ENCODE measurements around the gene CABLES2.

Gene CABLES2, protein sequence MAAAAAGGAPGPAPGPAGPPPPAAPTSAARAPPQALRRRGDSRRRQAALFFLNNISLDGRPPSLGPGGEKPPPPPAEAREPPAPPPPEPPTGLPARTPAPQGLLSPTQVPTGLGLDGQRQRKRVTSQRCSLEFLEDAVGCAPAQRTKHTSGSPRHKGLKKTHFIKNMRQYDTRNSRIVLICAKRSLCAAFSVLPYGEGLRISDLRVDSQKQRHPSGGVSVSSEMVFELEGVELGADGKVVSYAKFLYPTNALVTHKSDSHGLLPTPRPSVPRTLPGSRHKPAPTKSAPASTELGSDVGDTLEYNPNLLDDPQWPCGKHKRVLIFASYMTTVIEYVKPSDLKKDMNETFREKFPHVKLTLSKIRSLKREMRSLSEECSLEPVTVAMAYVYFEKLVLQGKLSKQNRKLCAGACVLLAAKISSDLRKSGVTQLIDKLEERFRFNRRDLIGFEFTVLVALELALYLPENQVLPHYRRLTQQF

DNA sequence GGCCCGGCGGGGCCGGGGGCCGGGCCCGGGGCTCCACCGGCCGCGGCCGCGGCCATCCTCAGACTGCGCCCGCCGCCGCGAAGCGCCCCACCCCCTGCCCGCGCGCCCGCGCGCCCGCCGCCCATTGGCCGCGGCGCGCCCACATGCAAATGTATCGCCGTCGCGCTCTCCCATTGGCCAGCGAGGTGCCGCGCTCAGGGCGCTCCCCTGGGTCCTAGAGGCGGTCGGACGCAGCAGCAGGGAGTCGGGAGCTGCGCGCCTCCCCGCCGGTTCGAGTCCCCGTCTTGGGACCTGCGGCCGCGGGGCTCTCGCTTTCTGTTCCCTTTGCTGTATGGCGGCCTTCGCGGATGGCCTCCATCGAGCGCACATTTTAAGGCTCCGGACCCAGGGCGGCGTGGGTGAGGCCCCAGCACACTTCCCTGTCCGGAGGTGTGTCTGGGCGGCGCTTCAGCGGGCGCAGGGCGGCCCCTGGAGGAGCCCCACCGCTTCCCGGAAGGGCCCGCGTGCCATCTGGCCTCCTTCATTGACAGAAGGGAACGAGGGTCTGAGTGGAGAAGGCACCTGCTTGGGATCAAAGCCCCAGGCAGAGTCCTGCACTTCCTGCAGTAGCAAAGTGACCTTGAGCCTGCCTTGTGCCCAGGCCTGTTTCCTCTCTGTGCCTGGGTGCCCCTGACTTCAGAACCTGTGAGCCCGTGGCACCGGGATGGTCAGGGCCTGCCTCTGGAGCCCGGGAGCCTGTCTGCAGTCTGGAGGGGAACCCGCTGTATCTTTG, at the start of gene CABLES2:
Gene CABLES2 (minus strand): TSS at position 65 of the 772 bp plus-strand sequence. CDS start 9 bp downstream, at position 56.
- in situ Hi-C loops (cut with HindIII; ENCODE audit: low sequenced_read_pairs): no loop called here

DNA sequence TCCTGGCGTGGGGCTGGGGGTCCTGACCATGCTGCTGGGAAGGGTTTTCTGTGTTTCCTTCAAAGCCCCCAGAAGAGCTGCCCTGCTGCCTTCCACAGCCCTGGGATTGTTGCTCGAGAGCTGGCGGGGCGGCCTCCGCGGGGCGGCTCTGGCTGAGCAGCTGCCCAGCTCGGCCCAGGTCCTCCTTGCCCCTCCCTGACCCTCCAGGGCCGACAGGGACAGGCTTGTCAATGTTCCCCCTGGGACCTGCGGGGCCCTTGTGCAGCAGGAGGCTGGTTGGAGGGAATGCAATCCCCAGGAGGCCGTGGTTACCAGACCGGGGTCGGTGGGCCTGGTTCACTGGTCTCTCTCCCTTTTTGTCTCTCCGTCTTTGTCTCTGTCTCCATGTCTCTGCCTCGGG, 48.8 kb upstream of the CABLES2 start:
- in situ Hi-C loops (cut with HindIII; ENCODE audit: low sequenced_read_pairs): no loop called here

DNA sequence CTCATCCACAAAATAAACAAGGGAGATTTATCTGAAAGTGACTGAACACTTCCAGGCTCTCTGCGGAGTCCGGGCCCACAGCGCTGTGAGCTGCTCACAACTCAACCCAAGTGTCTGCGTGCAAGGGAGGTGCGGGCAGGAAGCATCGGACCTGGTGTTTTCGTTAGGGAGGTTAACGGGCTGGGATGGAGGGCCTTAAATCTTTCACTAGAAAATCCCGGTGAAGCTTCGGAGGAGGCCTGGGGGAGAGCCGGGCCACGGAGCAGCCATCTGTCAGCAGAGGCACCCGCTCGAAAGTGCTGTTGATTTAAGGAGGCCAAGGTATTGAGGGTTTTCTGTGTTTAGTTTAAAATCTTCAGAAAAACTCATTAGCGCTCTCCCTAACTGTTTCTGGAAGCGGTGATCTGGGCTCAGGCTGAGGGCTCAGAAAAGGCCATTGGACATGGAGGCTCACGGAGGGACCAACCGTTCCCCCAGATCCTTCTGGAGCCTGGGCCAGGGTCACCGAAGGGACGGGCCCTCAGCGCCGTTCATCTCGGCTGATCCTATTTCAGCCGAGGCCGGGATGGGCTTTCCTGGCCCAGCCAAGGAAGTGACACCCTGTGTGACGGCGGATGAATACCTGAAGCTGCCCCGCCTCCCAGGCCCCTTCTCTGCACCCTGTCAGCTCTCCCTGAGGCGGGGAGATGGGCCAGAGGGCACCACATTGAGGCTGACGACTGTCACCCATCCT, 48.0 kb upstream of the CABLES2 start:
- in situ Hi-C loops (cut with HindIII; ENCODE audit: low sequenced_read_pairs): no loop called here

DNA sequence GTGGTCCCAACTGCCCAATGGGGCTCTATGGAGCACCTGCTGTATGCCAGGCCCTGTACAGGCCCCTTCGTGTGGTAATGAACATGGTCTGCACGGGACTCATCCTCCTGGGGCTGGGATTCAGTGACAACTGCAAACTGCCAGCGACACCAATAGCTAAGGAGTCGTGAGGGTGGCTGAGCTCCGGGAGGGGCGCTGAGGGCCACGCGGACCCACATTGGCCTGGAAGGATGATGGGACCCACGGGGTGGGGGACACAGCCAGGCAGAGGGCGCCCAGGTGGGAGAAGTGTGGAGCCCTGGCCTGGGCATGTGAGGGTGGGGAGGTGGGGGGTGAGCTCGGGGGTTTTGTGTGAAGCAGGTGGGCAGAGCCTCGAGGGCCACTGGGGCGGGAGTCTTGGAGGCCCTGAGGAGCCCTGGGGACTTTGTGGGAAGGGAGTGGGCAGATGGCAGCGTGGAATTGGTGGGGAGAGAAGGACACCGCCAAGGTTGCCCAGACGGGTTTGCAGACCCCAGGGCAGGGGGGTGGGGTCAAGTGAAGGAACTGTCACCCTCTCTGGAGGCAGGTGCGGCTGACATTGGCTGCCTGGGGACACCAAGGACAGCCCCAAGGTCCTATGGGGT, 46.2 kb upstream of the CABLES2 start:
- in situ Hi-C loops (cut with HindIII; ENCODE audit: low sequenced_read_pairs): no loop called here

DNA sequence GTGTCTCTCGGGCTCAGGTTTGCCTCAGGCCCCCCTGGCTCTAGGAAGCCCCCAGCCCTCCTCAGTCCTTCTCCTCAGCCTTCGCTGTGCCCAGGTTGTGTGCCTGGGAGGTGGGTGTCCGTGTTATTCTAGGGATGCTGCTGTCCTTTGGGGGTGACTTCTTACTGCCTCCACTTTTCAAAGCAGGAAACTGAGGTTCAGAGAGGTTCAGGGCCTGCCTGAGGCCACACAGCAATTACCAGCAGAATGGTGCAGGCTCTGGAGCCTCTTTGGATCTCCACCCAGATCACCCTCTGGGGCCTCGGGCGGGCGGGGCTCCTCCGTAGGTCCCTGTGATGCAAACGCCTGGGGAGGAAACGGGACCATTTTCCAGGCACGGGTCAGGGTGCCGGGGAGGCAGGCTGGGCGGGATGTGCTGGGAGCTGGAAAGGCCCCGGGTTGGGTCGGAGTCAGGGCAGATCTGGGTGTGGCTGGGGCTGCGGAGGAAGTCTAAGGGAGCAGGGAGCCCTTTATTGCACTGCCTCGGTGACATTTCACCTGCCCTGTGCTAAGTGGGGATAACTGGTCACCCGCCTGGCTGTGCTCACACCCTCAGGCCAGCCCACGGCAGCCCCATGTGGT, 45.5 kb upstream of the CABLES2 start:
- in situ Hi-C loops (cut with HindIII; ENCODE audit: low sequenced_read_pairs): no loop called here

DNA sequence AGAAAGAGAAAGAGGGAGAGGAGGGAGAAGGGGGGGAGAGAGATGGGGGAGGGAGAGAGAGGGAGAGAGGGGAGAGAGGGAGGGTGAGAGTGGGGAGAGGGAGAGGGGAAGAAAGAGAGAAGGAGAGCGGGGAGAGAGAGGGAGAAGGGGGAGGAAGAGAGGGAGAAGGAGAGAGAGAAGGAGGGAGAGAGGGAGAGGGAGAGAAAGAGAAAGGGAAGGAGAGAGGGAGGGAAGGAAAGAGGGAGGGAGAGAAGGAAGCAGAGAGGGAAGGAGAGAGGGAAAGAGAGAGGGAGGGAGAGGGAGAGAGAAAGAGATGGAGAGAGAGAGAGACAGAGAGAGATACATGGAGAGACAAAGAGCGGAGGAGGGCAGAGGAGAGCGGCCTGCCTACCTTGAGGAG, 44.9 kb upstream of the CABLES2 start:
- in situ Hi-C loops (cut with HindIII; ENCODE audit: low sequenced_read_pairs): no loop called here

DNA sequence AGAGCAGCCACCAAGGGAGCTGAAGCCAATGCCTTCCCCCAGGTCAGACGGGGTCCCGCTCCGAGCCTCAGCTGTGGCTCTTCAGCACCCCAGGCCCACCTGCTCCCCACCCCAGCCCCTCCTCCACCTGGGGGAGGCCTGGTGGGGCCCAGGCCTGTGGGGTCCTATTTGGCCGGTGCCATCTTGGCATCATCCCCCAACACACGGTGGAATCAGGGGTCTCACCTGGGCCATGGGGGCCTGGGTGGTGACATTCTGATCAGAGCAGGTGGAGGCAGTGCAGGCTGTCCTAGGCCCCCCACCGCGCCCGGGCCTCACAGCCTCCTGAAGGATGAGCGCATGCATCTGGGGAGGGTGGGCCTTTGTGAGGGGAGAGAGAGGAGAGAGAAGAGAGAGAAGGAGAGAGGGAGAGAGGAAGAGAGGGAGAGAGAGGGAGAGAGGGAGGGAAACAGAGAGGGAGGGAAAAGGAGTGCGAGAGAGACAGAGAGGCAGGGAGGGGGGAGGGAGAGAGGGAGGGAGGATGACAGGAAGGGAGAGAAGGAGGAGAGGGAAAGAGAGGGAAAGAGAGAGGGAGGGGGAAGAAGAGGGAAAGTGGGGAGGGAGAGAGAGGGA, 44.2 kb upstream of the CABLES2 start:
- in situ Hi-C loops (cut with HindIII; ENCODE audit: low sequenced_read_pairs): no loop called here

DNA sequence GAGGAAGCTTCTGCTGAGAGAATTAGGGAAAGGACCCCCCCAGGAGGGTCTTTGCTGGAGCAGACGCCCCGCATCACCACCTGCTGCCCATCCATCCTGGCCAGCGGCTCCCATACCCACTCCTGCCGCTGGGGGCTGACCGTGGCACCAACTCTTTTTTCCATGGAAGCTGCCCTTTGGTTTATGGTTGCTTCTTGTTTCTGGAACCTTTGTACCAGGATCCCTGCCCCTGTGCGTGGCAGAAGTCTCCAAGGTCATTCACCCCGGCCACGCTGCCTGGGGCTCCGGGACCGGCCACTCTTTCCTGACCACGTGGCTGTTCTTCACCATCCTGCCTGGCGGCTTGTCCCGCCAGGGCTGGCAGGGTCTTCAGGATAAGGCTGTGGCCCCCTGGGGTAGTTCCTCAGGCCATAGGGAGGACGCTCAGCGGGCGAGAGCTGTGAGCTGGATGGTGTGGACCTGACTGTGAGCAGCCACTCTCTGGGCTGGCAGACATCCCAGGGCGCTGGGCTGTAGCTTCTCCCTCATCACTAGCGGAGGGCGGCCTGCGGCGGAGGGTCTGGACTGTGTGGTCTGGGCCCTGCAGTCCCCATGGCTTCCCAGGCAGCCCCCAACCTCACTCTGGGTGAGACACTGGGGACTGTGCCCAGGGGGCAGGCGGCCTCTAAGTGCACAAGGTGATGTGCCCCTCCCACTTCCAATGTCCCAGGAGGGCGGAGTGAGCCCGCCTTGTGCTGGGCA, 43.0 kb upstream of the CABLES2 start:
- in situ Hi-C loops (cut with HindIII; ENCODE audit: low sequenced_read_pairs): no loop called here

DNA sequence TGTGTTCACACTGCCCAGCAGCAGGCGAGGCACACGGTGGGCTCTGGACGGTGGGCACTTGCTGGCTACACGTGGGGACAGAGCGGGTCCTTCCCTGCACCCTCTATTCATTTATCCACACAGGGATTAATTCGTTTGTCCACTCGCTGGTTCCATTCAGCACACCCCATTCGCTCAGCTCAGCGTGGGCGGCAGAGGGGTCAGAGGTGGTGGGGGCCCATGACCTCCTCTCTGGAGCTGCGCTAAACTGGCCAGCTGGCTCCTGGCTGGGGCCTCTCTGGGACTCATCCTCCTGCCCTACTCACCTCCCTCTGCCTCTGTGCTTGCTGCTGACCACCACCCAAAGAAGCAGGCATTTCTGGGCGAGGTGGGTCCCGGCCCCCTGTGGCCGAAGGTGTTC, 41.7 kb upstream of the CABLES2 start:
- in situ Hi-C loops (cut with HindIII; ENCODE audit: low sequenced_read_pairs): no loop called here

DNA sequence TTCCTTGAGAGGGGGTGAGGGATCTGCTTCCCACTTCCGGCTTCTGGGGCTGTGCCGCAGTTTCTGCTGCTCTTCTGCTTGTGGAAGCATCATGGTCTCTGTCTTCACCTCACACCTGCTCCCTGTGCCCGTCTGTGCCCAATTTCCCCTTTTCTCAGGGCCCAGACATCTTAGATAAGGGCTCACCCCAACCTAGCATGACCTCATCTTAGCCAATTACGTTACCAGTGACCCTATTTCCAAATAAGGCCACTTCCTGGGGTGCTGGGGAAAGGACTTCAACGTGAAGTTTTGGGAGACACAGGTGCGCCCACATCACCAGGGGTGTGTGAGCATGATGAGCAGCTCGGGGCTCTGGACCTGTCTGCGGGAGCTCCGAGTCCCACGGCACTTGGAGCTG, 41.0 kb upstream of the CABLES2 start:
- in situ Hi-C loops (cut with HindIII; ENCODE audit: low sequenced_read_pairs): no loop called here

DNA sequence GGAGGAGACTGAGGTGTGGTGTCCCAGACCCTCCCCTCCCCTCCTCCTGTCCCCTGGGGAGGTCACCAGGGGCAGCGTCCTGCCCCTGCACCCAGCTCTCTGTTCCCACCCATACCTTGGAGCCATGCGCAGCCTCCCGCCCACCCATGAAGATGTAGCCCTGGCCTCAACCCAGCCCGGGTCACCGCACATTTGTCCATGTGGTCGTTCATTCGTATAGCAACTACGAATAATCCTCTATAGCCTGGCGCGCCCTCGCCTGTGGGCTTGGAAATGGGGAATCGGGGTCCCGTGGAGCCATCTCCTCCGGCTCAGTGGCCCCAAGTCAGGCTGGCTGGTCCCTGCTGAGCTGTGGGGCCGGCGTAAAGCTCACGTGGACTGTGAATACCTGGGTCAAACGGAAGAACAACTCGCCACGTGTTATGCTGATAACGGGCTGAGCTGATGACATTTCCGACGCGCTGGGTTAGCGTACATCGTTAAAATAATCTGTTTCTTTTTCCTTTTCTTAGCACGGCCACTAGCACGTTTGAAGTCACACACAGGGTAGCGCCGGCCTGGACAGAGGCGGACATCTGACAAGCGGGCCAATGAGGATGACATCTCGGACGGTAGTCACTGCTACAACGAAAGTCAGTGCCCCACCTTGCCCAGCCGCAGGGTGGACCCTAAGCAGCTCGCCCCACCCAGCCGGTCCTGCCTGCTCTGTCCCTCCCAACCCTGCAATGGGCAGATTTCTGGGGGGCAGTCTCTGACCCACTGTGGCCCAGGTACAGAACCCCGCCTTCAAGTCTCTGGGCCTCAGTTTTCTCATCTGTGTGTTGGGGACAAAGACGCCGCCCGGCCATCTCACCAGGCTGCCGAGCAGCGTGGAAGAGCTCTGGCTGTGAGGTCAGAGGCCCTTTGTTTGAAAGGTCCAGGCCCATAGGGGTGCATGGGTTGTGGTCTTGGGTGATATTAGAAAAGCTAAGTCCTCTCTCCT, 40.1 kb upstream of the CABLES2 start:
- in situ Hi-C loops (cut with HindIII; ENCODE audit: low sequenced_read_pairs): no loop called here

DNA sequence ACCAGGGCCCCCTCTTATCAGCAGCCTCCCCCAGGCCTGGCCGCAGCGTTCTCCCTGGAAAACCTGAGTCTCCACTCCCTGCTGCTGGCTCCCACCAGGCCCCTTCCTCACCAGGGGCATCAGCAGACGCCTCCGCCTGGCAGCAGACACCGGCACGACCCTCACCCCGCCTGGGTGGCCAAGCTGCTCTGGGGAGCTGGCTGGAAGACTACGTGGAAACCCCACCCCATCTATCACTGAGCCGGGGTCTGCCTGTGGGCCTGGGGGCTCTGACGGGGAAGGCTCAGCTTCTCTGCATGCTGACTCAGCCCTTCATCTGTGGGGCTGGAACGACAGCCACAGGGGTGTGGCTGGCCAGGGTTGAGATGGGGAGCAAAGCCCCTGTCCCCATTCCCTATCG, 39.4 kb upstream of the CABLES2 start:
- in situ Hi-C loops (cut with HindIII; ENCODE audit: low sequenced_read_pairs): no loop called here

DNA sequence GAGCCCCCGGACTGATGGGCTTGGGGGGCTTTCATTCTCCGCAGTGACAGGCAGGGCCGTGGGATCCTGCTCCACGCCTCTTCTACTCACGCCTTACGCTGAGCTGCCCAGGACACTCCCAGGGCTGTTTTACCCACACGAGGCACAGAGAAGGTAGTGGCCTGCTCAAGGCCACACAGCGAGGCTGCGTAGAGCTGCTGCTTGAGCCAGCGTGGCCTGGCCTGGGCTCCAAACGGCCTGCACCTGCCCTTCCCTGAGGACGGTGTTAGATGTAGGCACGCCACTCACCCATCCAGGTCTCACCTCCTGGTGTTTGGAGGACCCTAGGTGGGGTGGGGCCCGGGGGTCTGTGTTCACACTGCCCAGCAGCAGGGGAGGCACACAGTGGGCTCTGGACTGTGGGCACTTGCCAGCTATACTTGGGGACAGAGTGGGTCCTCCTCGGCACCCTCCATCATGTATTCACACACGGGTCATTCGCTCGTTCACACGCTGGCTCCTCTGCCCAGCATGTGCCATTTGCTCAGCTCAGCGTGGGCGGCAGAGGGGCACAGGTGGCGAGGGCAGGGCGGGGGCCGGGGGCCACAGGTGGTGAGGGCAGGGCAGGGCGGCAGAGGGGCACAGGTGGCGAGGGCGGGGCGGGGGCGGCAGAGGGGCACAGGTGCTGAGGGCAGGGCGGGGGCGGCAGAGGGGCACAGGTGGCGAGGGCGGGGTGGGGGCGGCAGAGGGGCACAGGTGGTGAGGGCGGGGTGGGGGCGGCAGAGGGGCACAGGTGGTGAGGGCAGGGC, 38.7 kb upstream of the CABLES2 start:
- in situ Hi-C loops (cut with HindIII; ENCODE audit: low sequenced_read_pairs): no loop called here

DNA sequence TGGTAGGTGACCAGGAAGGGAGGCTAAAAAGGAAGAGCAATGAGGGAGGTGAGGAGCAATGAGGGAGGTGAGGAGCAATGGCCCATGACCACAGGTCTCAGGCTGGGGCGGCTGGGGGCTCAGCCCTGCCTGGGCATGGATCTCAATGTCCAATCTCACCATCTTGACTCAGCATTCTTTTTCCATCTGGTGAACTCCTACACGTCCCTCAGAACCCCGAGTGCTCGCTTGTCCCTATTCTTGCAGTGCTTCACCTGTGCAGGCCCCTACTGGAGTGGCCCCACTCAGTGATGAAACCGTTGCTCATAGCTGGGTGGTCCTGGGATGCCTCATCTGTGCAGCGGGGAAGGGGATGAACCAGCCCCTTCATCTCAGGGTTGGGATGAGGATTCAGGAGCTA, 37.2 kb upstream of the CABLES2 start:
- in situ Hi-C loops (cut with HindIII; ENCODE audit: low sequenced_read_pairs): no loop called here

DNA sequence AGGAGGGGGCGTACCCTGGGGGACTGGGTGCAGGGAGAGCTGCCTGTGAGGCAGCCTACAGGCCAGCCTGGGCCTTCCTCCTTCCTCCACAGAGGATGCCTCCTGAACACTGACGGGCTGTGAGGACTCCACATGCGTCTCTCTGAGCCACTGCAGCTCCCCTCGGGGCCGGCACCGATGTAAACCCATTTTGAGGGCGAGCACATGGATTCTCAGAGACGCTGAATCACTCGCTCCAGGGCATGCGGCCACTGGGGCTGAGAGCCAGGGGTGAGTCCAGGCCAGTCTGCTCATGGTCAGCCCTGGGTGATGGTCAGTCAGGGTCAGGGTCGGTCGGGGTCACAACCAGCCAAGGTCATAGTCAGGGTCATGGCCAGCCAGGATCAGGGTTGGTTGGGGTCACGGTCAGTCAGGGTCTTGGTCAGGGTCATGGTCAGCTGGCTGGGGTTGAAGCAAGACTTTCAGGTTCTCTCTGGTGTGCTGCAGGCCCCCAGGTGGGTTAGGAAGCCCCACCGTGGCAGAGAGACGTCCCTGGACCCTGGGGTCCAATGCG, 35.0 kb upstream of the CABLES2 start:
- in situ Hi-C loops (cut with HindIII; ENCODE audit: low sequenced_read_pairs): no loop called here

DNA sequence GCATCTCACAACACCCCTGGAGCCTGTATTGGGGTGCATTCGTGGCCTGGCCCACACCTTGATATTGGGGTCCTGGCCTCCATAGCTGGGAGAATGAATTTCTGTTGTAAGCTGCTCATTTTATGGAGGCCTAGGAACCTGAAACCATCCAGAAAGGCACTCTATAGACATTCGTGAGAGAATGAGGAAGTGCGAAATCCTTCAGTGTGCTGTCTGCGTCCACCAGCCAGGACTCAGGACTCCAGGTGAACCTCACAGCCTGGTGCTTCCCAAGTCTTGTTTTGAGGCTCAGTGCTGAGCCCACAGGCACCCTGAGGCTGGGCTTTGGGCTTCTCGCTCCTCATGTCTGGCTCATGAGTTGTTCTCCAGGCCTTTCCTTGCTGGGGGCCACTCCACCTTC, 32.1 kb upstream of the CABLES2 start:
- in situ Hi-C loops (cut with HindIII; ENCODE audit: low sequenced_read_pairs): loop anchor here (10.0 kb wide), 2 partner anchors 96 to 136 kb away; no protein-coding TSS in a partner anchor

DNA sequence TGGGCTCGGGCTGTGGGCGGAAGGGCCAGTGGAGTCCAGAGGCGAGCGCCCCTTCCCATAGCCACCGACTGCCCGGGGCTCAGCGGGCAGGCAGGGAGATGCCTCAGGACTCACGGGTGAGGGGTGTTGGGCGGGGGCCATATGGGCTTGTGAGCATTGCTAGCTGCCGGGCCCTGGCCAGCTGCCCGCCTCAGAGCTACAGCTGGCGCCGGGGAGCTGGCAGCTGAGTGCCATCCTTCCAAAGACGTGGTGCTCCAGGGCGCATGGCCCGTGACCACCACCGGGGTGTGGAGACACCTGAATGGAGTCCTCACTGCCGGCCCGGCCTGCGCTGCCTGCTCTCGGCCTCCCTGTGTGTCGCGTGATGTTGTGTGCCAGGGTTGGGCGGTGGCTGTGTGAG, 30.8 kb upstream of the CABLES2 start:
- in situ Hi-C loops (cut with HindIII; ENCODE audit: low sequenced_read_pairs): loop anchor here (10.0 kb wide), 2 partner anchors 97 to 137 kb away; no protein-coding TSS in a partner anchor
